ENCODE data around the gene SRGAP2. TPM values are rescaled to one million over a fixed set of nuclear protein-coding genes. Genes with fewer than 3 reads are reported as not detected.
A peak's percentile ranks its signal among the peaks of the same experiment; 100 is the strongest.
"Not testable (repeated sequence)": the region's sequence is repeated elsewhere in the genome, so short reads cannot be mapped to it uniquely, and the experiment has no call there.

Gene SRGAP2
- total RNA-seq (10 to 100 TPM; 69.2 to 96.9 TPM), polyA plus RNA-seq (ENCODE audit: insufficient read length in 2 of 2) (10 to 100 TPM; 84.8 to 85.9 TPM)
- long read RNA-seq, donor 1, full-length matches to known transcripts: 3 of 8 reads
- long read RNA-seq, donor 1, partial matches to known transcripts: 5 of 8 reads
- long read RNA-seq, donor 1, other reads (novel, unspliced or antisense): 0 of 8 reads
- long read RNA-seq, donor 2, full-length matches to known transcripts: 10 of 10 reads
- long read RNA-seq, donor 2, partial matches to known transcripts: 0 of 10 reads
- long read RNA-seq, donor 2, other reads (novel, unspliced or antisense): 0 of 10 reads
- long read RNA-seq, donor 3, full-length matches to known transcripts: 11 of 16 reads
- long read RNA-seq, donor 3, partial matches to known transcripts: 5 of 16 reads
- long read RNA-seq, donor 3, other reads (novel, unspliced or antisense): 0 of 16 reads
- long read RNA-seq, donor 4, full-length matches to known transcripts: 5 of 5 reads
- long read RNA-seq, donor 4, partial matches to known transcripts: 0 of 5 reads
- long read RNA-seq, donor 4, other reads (novel, unspliced or antisense): 0 of 5 reads

- DNase-seq (ENCODE audit: low read depth in 4 of 6, low spot score in 6 of 6): peak in 4 of 6 donors; percentile 15 to 84 (median 60)
- Histone ChIP-seq H3K4me3 (ENCODE audit: low read depth, low read length) (peak within 1 kb of the TSS; percentile 56), H3K27ac (ENCODE audit: low read depth, low read length) (peak within 1 kb of the TSS; percentile 86)
These were observed at the start of gene SRGAP2 for GRCh38 chr1:206203364-206204158. Gene SRGAP2, plus strand, starts transcription at chr1:206203541. Its CDS starts 2,430 bp downstream, at chr1:206205971.

GRCh38 chr1:206167350-206168029 is 35.9 kb upstream of the SRGAP2 start:
- H3K27me3 ChIP-seq (ENCODE audit: control insufficient read depth, insufficient read depth, low read length); H3K36me3 ChIP-seq (ENCODE audit: control insufficient read depth, insufficient read depth, low read length); H3K4me3 ChIP-seq (ENCODE audit: low read depth, low read length); H3K9me3 ChIP-seq (ENCODE audit: control insufficient read depth, insufficient read depth, low read length); DNase-seq (ENCODE audit: low read depth in 4 of 6, low spot score in 6 of 6); H3K4me1 ChIP-seq (ENCODE audit: control insufficient read depth, insufficient read depth, low read length); H3K27ac ChIP-seq (ENCODE audit: low read depth, low read length): not testable (repeated sequence)
- WGBS (ENCODE audit: insufficient coverage): no CpG with 5 or more reads among the region's 10 CpGs

More at GRCh38 chr1:206203364-206204158, at the start of gene SRGAP2:
- not testable (repeated sequence) for H3K27me3 ChIP-seq (ENCODE audit: control insufficient read depth, insufficient read depth, low read length); H3K36me3 ChIP-seq (ENCODE audit: control insufficient read depth, insufficient read depth, low read length); H3K9me3 ChIP-seq (ENCODE audit: control insufficient read depth, insufficient read depth, low read length); H3K4me1 ChIP-seq (ENCODE audit: control insufficient read depth, insufficient read depth, low read length)
- 0% methylated on average over 7 of the region's 63 CpGs for WGBS (ENCODE audit: insufficient coverage)

- not testable (repeated sequence) for DNase-seq (ENCODE audit: low read depth in 4 of 6, low spot score in 6 of 6); H3K36me3 ChIP-seq (ENCODE audit: control insufficient read depth, insufficient read depth, low read length); H3K27ac ChIP-seq (ENCODE audit: low read depth, low read length); H3K4me3 ChIP-seq (ENCODE audit: low read depth, low read length); H3K4me1 ChIP-seq (ENCODE audit: control insufficient read depth, insufficient read depth, low read length); H3K27me3 ChIP-seq (ENCODE audit: control insufficient read depth, insufficient read depth, low read length); H3K9me3 ChIP-seq (ENCODE audit: control insufficient read depth, insufficient read depth, low read length)
- WGBS (ENCODE audit: insufficient coverage): no CpG with 5 or more reads among the region's 3 CpGs
These were observed 33.5 kb upstream of the SRGAP2 start for GRCh38 chr1:206169794-206170193.

GRCh38 chr1:206173110-206173719 is 30.1 kb upstream of the SRGAP2 start:
- no CpG with 5 or more reads among the region's 2 CpGs for WGBS (ENCODE audit: insufficient coverage)
- not testable (repeated sequence) for H3K27me3 ChIP-seq (ENCODE audit: control insufficient read depth, insufficient read depth, low read length); H3K4me1 ChIP-seq (ENCODE audit: control insufficient read depth, insufficient read depth, low read length)

GRCh38 chr1:206174182-206174868 is 29.0 kb upstream of the SRGAP2 start:
- H3K9me3 ChIP-seq (ENCODE audit: control insufficient read depth, insufficient read depth, low read length): not testable (repeated sequence)

More at GRCh38 chr1:206173110-206173719, 30.1 kb upstream of the SRGAP2 start:
- H3K36me3 ChIP-seq (ENCODE audit: control insufficient read depth, insufficient read depth, low read length); DNase-seq (ENCODE audit: low read depth in 4 of 6, low spot score in 6 of 6); H3K9me3 ChIP-seq (ENCODE audit: control insufficient read depth, insufficient read depth, low read length); H3K4me3 ChIP-seq (ENCODE audit: low read depth, low read length); H3K27ac ChIP-seq (ENCODE audit: low read depth, low read length): not testable (repeated sequence)

GRCh38 chr1:206175459-206176113 is 27.8 kb upstream of the SRGAP2 start:
- not testable (repeated sequence) for H3K4me3 ChIP-seq (ENCODE audit: low read depth, low read length); H3K36me3 ChIP-seq (ENCODE audit: control insufficient read depth, insufficient read depth, low read length); H3K27ac ChIP-seq (ENCODE audit: low read depth, low read length); H3K9me3 ChIP-seq (ENCODE audit: control insufficient read depth, insufficient read depth, low read length); DNase-seq (ENCODE audit: low read depth in 4 of 6, low spot score in 6 of 6); H3K27me3 ChIP-seq (ENCODE audit: control insufficient read depth, insufficient read depth, low read length); H3K4me1 ChIP-seq (ENCODE audit: control insufficient read depth, insufficient read depth, low read length)
- no CpG with 5 or more reads among the region's 4 CpGs for WGBS (ENCODE audit: insufficient coverage)

More at GRCh38 chr1:206174182-206174868, 29.0 kb upstream of the SRGAP2 start:
- WGBS (ENCODE audit: insufficient coverage): no CpG with 5 or more reads among the region's 7 CpGs
- not testable (repeated sequence) for H3K4me3 ChIP-seq (ENCODE audit: low read depth, low read length); H3K4me1 ChIP-seq (ENCODE audit: control insufficient read depth, insufficient read depth, low read length); H3K27ac ChIP-seq (ENCODE audit: low read depth, low read length); H3K27me3 ChIP-seq (ENCODE audit: control insufficient read depth, insufficient read depth, low read length); H3K36me3 ChIP-seq (ENCODE audit: control insufficient read depth, insufficient read depth, low read length)
- peak in 3 of 6 donors; percentile 12 to 79 (median 46) for DNase-seq (ENCODE audit: low read depth in 4 of 6, low spot score in 6 of 6)

GRCh38 chr1:206176114-206176502 is 27.2 kb upstream of the SRGAP2 start:
- not testable (repeated sequence) for H3K4me3 ChIP-seq (ENCODE audit: low read depth, low read length); H3K36me3 ChIP-seq (ENCODE audit: control insufficient read depth, insufficient read depth, low read length); H3K27ac ChIP-seq (ENCODE audit: low read depth, low read length); H3K9me3 ChIP-seq (ENCODE audit: control insufficient read depth, insufficient read depth, low read length); DNase-seq (ENCODE audit: low read depth in 4 of 6, low spot score in 6 of 6); H3K27me3 ChIP-seq (ENCODE audit: control insufficient read depth, insufficient read depth, low read length); H3K4me1 ChIP-seq (ENCODE audit: control insufficient read depth, insufficient read depth, low read length)
- WGBS (ENCODE audit: insufficient coverage): no CpG with 5 or more reads among the region's 2 CpGs

- not testable (repeated sequence) for H3K4me1 ChIP-seq (ENCODE audit: control insufficient read depth, insufficient read depth, low read length); H3K27ac ChIP-seq (ENCODE audit: low read depth, low read length); H3K9me3 ChIP-seq (ENCODE audit: control insufficient read depth, insufficient read depth, low read length); H3K27me3 ChIP-seq (ENCODE audit: control insufficient read depth, insufficient read depth, low read length); DNase-seq (ENCODE audit: low read depth in 4 of 6, low spot score in 6 of 6); H3K36me3 ChIP-seq (ENCODE audit: control insufficient read depth, insufficient read depth, low read length); H3K4me3 ChIP-seq (ENCODE audit: low read depth, low read length)
- WGBS (ENCODE audit: insufficient coverage): no CpG with 5 or more reads among the region's 9 CpGs
These were observed 25.0 kb upstream of the SRGAP2 start for GRCh38 chr1:206178061-206178989.

Data from spinal cord (tissue), 10 donors.